Liver (tissue), 3 donors: ENCODE data around the gene CCNG1.

ENCODE experiments used
- SP1 ChIP-seq: IDR thresholded peaks from 2 replicates; pipeline ENCODE4 v1.6.1; 2018; ENCODE audit warnings: antibody characterized with exemption, mild to moderate bottlenecking
- TF ChIP-seq, protein P1 (sequence below): fragments of 150-350 bp; IDR thresholded peaks from 2 replicates; pipeline ENCODE4 v1.5.1; 2017; ENCODE audit warnings: improper control_type of control experiment, low read depth, low read length; ENCODE audit not compliant: missing input control
- TF ChIP-seq, protein P2 (sequence below): IDR thresholded peaks from 2 replicates; pipeline ENCODE4 v1.6.1; 2016; ENCODE audit warnings: antibody characterized with exemption
- donor health status: healthy.
- donor health status: healthy.

DNA sequence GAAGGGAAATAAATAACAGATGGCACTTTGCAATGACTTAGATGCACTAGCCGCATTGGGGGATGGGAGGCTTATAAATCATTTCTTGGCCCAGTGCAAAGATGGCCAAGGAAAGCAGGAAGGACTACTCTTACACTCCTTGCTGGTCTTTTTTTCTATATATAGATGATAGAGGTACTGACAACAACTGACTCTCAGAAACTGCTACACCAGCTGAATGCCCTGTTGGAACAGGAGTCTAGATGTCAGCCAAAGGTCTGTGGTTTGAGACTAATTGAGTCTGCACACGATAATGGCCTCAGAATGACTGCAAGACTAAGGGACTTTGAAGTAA lies 1.7 kb downstream of the CCNG1 start:
- TF ChIP-seq, protein P1, sequence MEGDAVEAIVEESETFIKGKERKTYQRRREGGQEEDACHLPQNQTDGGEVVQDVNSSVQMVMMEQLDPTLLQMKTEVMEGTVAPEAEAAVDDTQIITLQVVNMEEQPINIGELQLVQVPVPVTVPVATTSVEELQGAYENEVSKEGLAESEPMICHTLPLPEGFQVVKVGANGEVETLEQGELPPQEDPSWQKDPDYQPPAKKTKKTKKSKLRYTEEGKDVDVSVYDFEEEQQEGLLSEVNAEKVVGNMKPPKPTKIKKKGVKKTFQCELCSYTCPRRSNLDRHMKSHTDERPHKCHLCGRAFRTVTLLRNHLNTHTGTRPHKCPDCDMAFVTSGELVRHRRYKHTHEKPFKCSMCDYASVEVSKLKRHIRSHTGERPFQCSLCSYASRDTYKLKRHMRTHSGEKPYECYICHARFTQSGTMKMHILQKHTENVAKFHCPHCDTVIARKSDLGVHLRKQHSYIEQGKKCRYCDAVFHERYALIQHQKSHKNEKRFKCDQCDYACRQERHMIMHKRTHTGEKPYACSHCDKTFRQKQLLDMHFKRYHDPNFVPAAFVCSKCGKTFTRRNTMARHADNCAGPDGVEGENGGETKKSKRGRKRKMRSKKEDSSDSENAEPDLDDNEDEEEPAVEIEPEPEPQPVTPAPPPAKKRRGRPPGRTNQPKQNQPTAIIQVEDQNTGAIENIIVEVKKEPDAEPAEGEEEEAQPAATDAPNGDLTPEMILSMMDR, result no peak
- no peak for TF ChIP-seq SP1
- TF ChIP-seq, protein P2, sequence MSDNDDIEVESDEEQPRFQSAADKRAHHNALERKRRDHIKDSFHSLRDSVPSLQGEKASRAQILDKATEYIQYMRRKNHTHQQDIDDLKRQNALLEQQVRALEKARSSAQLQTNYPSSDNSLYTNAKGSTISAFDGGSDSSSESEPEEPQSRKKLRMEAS, result no peak
